Brain microvascular endothelial cell (primary cell): ENCODE data around the gene ADAM10.
A peak's percentile ranks its signal among the peaks of the same experiment; 100 is the strongest.

Experiments used
- DNase-seq: peaks from one replicate; pipeline ENCODE4 v3.0.0-alpha.2; 2020
- H3K27ac ChIP-seq: fragments of 250-450 bp; sonication (Bioruptor Pico); 2 replicates; pipeline ENCODE4 v1.5.1; 2020; ENCODE audit warnings: mild to moderate bottlenecking, moderate library complexity
- H3K27me3 ChIP-seq: fragments of 250-450 bp; sonication (Bioruptor Pico); replicated peaks from 2 replicates; pipeline ENCODE4 v1.5.1; 2020; ENCODE audit warnings: mild to moderate bottlenecking
- H3K36me3 ChIP-seq: fragments of 250-450 bp; sonication (Bioruptor Pico); replicated peaks from 2 replicates; pipeline ENCODE4 v1.5.1; 2020; ENCODE audit warnings: mild to moderate bottlenecking
- H3K4me3 ChIP-seq: 2 replicates; pipeline ENCODE4 v1.5.1; 2011; ENCODE audit warnings: low read depth, mild to moderate bottlenecking, control low read depth, low read length, moderate library complexity
- CTCF ChIP-seq: IDR thresholded peaks from 2 replicates; pipeline ENCODE4 v1.5.1; 2011; ENCODE audit warnings: low read depth, mild to moderate bottlenecking, moderate library complexity, low read length, control low read depth, inconsistent platforms; ENCODE audit errors: missing control alignments
- in situ Hi-C: cut with HindIII; loops from 2 replicates; pipeline ENCODE4 v1.10.0; 2017; ENCODE audit warnings: low sequenced_read_pairs, low pct_ligation_motif_present

The ADAM10 gene

GRCh38 chr15:58558777-58559176 lies 190.7 kb downstream of the ADAM10 start:
- in situ Hi-C loops: no loop called here
- Histone ChIP-seq H3K27me3 (no peaks in the 10 kb centered on the region), H3K27ac (no peak overlapping the region), H3K4me3 (no peak overlapping the region), H3K36me3 (no peaks in the 10 kb centered on the region)
- no peak for TF ChIP-seq CTCF
- no peak for DNase-seq

- in situ Hi-C loops: no loop called here
- no peak for TF ChIP-seq CTCF
- H3K27me3 ChIP-seq: no peaks in the 10 kb centered on the region
- no peak for DNase-seq
- H3K4me3 ChIP-seq: no peak overlapping the region
- H3K27ac ChIP-seq: no peak overlapping the region
- no peaks in the 10 kb centered on the region for H3K36me3 ChIP-seq
Measured at GRCh38 chr15:58556541-58556940, 193.0 kb downstream of the ADAM10 start.

- no peaks in the 10 kb centered on the region for H3K36me3 ChIP-seq
- TF ChIP-seq CTCF: no peak
- no peak overlapping the region for H3K27ac ChIP-seq
- in situ Hi-C loops: no loop called here
- DNase-seq: no peak
- no peak overlapping the region for H3K4me3 ChIP-seq
- no peaks in the 10 kb centered on the region for H3K27me3 ChIP-seq
Measured at GRCh38 chr15:58556028-58556361, 193.5 kb downstream of the ADAM10 start.

GRCh38 chr15:58555162-58556027 lies 194.1 kb downstream of the ADAM10 start:
- no peak overlapping the region for H3K4me3 ChIP-seq
- H3K36me3 ChIP-seq: no peaks in the 10 kb centered on the region
- no peaks in the 10 kb centered on the region for H3K27me3 ChIP-seq
- no peak for DNase-seq
- H3K27ac ChIP-seq: no peak overlapping the region
- in situ Hi-C loops: no loop called here
- TF ChIP-seq CTCF: peak; percentile 21

GRCh38 chr15:58554758-58555157 lies 194.7 kb downstream of the ADAM10 start:
- no peak for DNase-seq
- Histone ChIP-seq H3K27me3 (no peaks in the 10 kb centered on the region), H3K36me3 (no peaks in the 10 kb centered on the region), H3K4me3 (no peak overlapping the region), H3K27ac (no peak overlapping the region)
- in situ Hi-C loops: no loop called here
- no peak for TF ChIP-seq CTCF
